ENCODE data around the gene ASB10.

Gene ASB10

GRCh38 chr7:151152643-151153513 is 34.2 kb downstream of the ASB10 start:
- DNase-seq (ENCODE audit: low spot score) = no peak
- no peak for TF ChIP-seq CTCF (IDR thresholded peaks at IDR 0.05; ENCODE audit: extremely low read depth, missing control alignments)

GRCh38 chr7:151150388-151150787 is 36.7 kb downstream of the ASB10 start:
- DNase-seq (ENCODE audit: low spot score) = no peak
- no peak for TF ChIP-seq CTCF (IDR thresholded peaks at IDR 0.05; ENCODE audit: extremely low read depth, missing control alignments)

- DNase-seq (ENCODE audit: low spot score) = no peak
- TF ChIP-seq CTCF (IDR thresholded peaks at IDR 0.05; ENCODE audit: extremely low read depth, missing control alignments) = no peak
Measured at GRCh38 chr7:151148319-151149259, 38.5 kb downstream of the ASB10 start.

- no peak for TF ChIP-seq CTCF (IDR thresholded peaks at IDR 0.05; ENCODE audit: extremely low read depth, missing control alignments)
- no peak for DNase-seq (ENCODE audit: low spot score)
Measured at GRCh38 chr7:151146761-151147160, 40.3 kb downstream of the ASB10 start.

GRCh38 chr7:151144387-151144786 is 42.7 kb downstream of the ASB10 start:
- TF ChIP-seq CTCF (IDR thresholded peaks at IDR 0.05; ENCODE audit: extremely low read depth, missing control alignments) = no peak
- DNase-seq (ENCODE audit: low spot score) = no peak

- no peak for DNase-seq (ENCODE audit: low spot score)
- TF ChIP-seq CTCF (IDR thresholded peaks at IDR 0.05; ENCODE audit: extremely low read depth, missing control alignments) = no peak
Measured at GRCh38 chr7:151143261-151144015, 43.6 kb downstream of the ASB10 start.

Measured in GM20000 (cell line).